IMR-90 (cell line): Measurements from ENCODE around the gene WNT9B. TPM values are rescaled to one million over a fixed set of nuclear protein-coding genes. Genes with fewer than 3 reads are reported as not detected.
A peak's percentile ranks its signal among the peaks of the same experiment; 100 is the strongest.

ENCODE experiments used
- ATAC-seq: fragments of 200-7000 bp; cut with Tn5 transposase; 2 replicates; pipeline ENCODE4 v1.9.1; 2020; ENCODE audit warnings: low read depth, mild to moderate bottlenecking, moderate library complexity
- BruUV-seq: library from RNA; stranded (reverse); fragments of 400-500 nt; replicated peaks from 2 replicates; lab custom pipeline; 2021; lab: Mats Ljungman, UMichigan
- CTCF ChIA-PET: fragments of 300-600 bp; formaldehyde crosslinking; extraction: SDS; loops from one replicate; lab custom pipeline; 2021; ENCODE audit warnings: antibody characterized with exemption; lab: Yijun Ruan, JAX
- POLR2A ChIA-PET: fragments of 300-600 bp; sonication (Branson Sonifier 250); formaldehyde crosslinking; loops from one replicate; lab custom pipeline; 2022; ENCODE audit warnings: antibody characterized with exemption; ENCODE audit not compliant: unreplicated experiment; lab: Charles Lee
- DNase-seq: peaks from one replicate; pipeline ENCODE4 v3.0.0; 2013
- H2AFZ ChIP-seq: replicated peaks from 2 replicates; pipeline ENCODE3; 2013; ENCODE audit warnings: low read length, mild to moderate bottlenecking; ENCODE audit not compliant: poor library complexity
- H2AK5ac ChIP-seq: 2 replicates; pipeline ENCODE4 v1.6.1; 2013; ENCODE audit warnings: low read depth, low read length, inconsistent platforms
- H2AK9ac ChIP-seq: replicated peaks from 2 replicates; pipeline ENCODE3; 2013; ENCODE audit warnings: mild to moderate bottlenecking, low read depth, low read length, moderate library complexity; ENCODE audit not compliant: poor library complexity
- H2BK120ac ChIP-seq: 2 replicates; pipeline ENCODE4 v1.6.1; 2013; ENCODE audit warnings: low read depth, low read length, inconsistent platforms
- H2BK15ac ChIP-seq: 3 replicates; pipeline ENCODE4 v1.6.1; 2013; ENCODE audit warnings: low read depth, low read length, inconsistent platforms
- H2BK20ac ChIP-seq: 2 replicates; pipeline ENCODE4 v1.6.1; 2013; ENCODE audit warnings: low read depth, mild to moderate bottlenecking, inconsistent platforms, low read length, moderate library complexity
- H2BK5ac ChIP-seq: 2 replicates; pipeline ENCODE4 v1.6.1; 2013; ENCODE audit warnings: mild to moderate bottlenecking, low read depth, low read length, inconsistent platforms; ENCODE audit not compliant: poor library complexity, severe bottlenecking
- H3K14ac ChIP-seq: replicated peaks from 2 replicates; pipeline ENCODE4 v1.6.1; 2013; ENCODE audit warnings: low read depth, low read length, inconsistent platforms
- H3K18ac ChIP-seq: 2 replicates; pipeline ENCODE4 v1.6.1; 2013; ENCODE audit warnings: low read depth, low read length, control low read depth
- H3K23ac ChIP-seq: 2 replicates; pipeline ENCODE4 v1.6.1; 2013; ENCODE audit warnings: low read depth, low read length, inconsistent platforms
- H3K27ac ChIP-seq: 2 replicates; pipeline ENCODE4 v1.5.1; 2013; ENCODE audit warnings: mild to moderate bottlenecking, control low read depth, low read length; ENCODE audit not compliant: insufficient read depth
- H3K27me3 ChIP-seq: 2 replicates; pipeline ENCODE4 v1.6.1; 2013; ENCODE audit warnings: low read length; ENCODE audit not compliant: control insufficient read depth, insufficient read depth
- H3K36me3 ChIP-seq: 2 replicates; pipeline ENCODE4 v1.6.1; 2013; ENCODE audit warnings: low read length, mixed read lengths; ENCODE audit not compliant: control insufficient read depth, insufficient read depth
- H3K4ac ChIP-seq: 2 replicates; pipeline ENCODE4 v1.6.1; 2013; ENCODE audit warnings: low read depth, low read length, inconsistent platforms
- H3K4me1 ChIP-seq: 2 replicates; pipeline ENCODE4 v1.6.1; 2013; ENCODE audit warnings: low read length, mixed read lengths; ENCODE audit not compliant: control insufficient read depth, insufficient read depth
- H3K4me2 ChIP-seq: 2 replicates; pipeline ENCODE4 v1.6.1; 2013; ENCODE audit warnings: low read depth, mild to moderate bottlenecking, control low read depth, low read length, moderate library complexity
- H3K4me3 ChIP-seq: 2 replicates; pipeline ENCODE4 v1.5.1; 2013; ENCODE audit warnings: low read depth, mild to moderate bottlenecking, control low read depth, low read length, moderate library complexity; ENCODE audit not compliant: insufficient read depth
- H3K56ac ChIP-seq: 2 replicates; pipeline ENCODE4 v1.6.1; 2013; ENCODE audit warnings: low read length, inconsistent platforms; ENCODE audit not compliant: insufficient read depth; ENCODE audit errors: extremely low read depth
- H3K79me1 ChIP-seq, 2 experiments: 2 replicates each; pipeline ENCODE4 v1.6.1; 2013; ENCODE audit warnings: low read length in 2 of 2, inconsistent platforms in 1 of 2, low read depth in 1 of 2
- H3K9ac ChIP-seq: 2 replicates; pipeline ENCODE4 v1.6.1; 2013; ENCODE audit warnings: low read depth, low read length, control low read depth
- H3K9me1 ChIP-seq: 2 replicates; pipeline ENCODE4 v1.6.1; 2013; ENCODE audit warnings: low read length, inconsistent platforms; ENCODE audit not compliant: insufficient read depth
- H3K9me3 ChIP-seq: 2 replicates; pipeline ENCODE4 v1.6.1; 2013; ENCODE audit warnings: low read length; ENCODE audit not compliant: control insufficient read depth, insufficient read depth
- H4K20me1 ChIP-seq: 2 replicates; pipeline ENCODE4 v1.6.1; 2013; ENCODE audit warnings: low read length, inconsistent platforms; ENCODE audit not compliant: insufficient read depth
- H4K5ac ChIP-seq: 2 replicates; pipeline ENCODE4 v1.6.1; 2013; ENCODE audit warnings: mild to moderate bottlenecking, low read depth, low read length, control low read depth
- H4K8ac ChIP-seq, 2 experiments: 2 replicates each; pipeline ENCODE4 v1.6.1; 2013; ENCODE audit warnings: low read depth in 2 of 2, low read length in 2 of 2, control low read depth in 1 of 2, inconsistent platforms in 1 of 2
- H4K91ac ChIP-seq: 2 replicates; pipeline ENCODE4 v1.6.1; 2013; ENCODE audit warnings: low read depth, low read length, inconsistent platforms; ENCODE audit not compliant: insufficient read depth
- BHLHE40 ChIP-seq: fragments of 150-350 bp; IDR thresholded peaks from 2 replicates; pipeline ENCODE4 v1.6.1; 2016; ENCODE audit warnings: mild to moderate bottlenecking, low read depth, low read length
- CEBPB ChIP-seq: IDR thresholded peaks from 2 replicates; pipeline ENCODE4 v1.6.1; 2012; ENCODE audit warnings: low read depth, low read length, improper control_type of control experiment
- CHD1 ChIP-seq: IDR thresholded peaks from 2 replicates; pipeline ENCODE4 v1.6.1; 2012; ENCODE audit warnings: low read depth, low read length, improper control_type of control experiment
- FOS ChIP-seq: fragments of 150-350 bp; IDR thresholded peaks from 2 replicates; pipeline ENCODE4 v1.6.1; 2016; ENCODE audit warnings: low read depth, low read length
- MAZ ChIP-seq: IDR thresholded peaks from 2 replicates; pipeline ENCODE4 v1.6.1; 2012; ENCODE audit warnings: low read depth, mild to moderate bottlenecking, low read length, improper control_type of control experiment, moderate library complexity, borderline replicate concordance
- MXI1 ChIP-seq: IDR thresholded peaks from 2 replicates; pipeline ENCODE4 v1.6.1; 2012; ENCODE audit warnings: low read depth, mild to moderate bottlenecking, low read length, moderate library complexity, borderline replicate concordance
- NFE2L2 ChIP-seq: fragments of 150-350 bp; IDR thresholded peaks from 2 replicates; pipeline ENCODE4 v1.6.1; 2016; ENCODE audit warnings: low read depth, mild to moderate bottlenecking, low read length
- POLR2A ChIP-seq: IDR thresholded peaks from 2 replicates; pipeline ENCODE4 v1.6.1; 2012; ENCODE audit warnings: mild to moderate bottlenecking, low read depth, low read length
- RAD21 ChIP-seq: IDR thresholded peaks from 2 replicates; pipeline ENCODE4 v1.6.1; 2012; ENCODE audit warnings: low read length, improper control_type of control experiment
- RCOR1 ChIP-seq: IDR thresholded peaks from 2 replicates; pipeline ENCODE4 v1.6.1; 2012; ENCODE audit warnings: mild to moderate bottlenecking, low read length, improper control_type of control experiment; ENCODE audit not compliant: insufficient replicate concordance
- RFX5 ChIP-seq: IDR thresholded peaks from 2 replicates; pipeline ENCODE4 v1.8.0; 2012; ENCODE audit warnings: low read depth, mild to moderate bottlenecking, low read length, moderate library complexity
- SMC3 ChIP-seq: fragments of 150-350 bp; IDR thresholded peaks from 2 replicates; pipeline ENCODE4 v1.6.1; 2016; ENCODE audit warnings: low read depth, mild to moderate bottlenecking, antibody characterized with exemption, low read length, moderate library complexity
- WGBS, 2 experiments: methylation state at CpG; one replicate each; pipeline versions ENCODE4 v1.1.5 to v1.1.7; 2013; ENCODE audit warnings: missing lambda C conversion rate in 2 of 2; ENCODE audit not compliant: insufficient read length in 1 of 2; ENCODE audit errors: extremely low coverage in 2 of 2; 5-methylcytosine and 5-hydroxymethylcytosine counted together
- dilution Hi-C: fragments of 300-500 bp; cut with HindIII; formaldehyde crosslinking; loops from one replicate; pipeline ENCODE4 v1.14.3; 2018; ENCODE audit warnings: low sequenced_read_pairs; ENCODE audit not compliant: unreplicated experiment
- in situ Hi-C: fragments of 300-500 bp; cut with MboI; formaldehyde crosslinking; loops from 3 replicates; pipeline ENCODE4 v1.14.3; 2019; ENCODE audit warnings: low sequenced_read_pairs, inconsistent platforms, mixed read lengths
- intact Hi-C: fragments of 100-400 bp; cut with micrococcal nuclease; formaldehyde crosslinking; loops from 2 replicates; pipeline ENCODE4 v1.10.0; 2022
- polyA plus RNA-seq, 3 experiments: library from polyadenylated mRNA; depleted of rRNA; stranded (reverse); fragments of >200 nt; gene quantifications; 2 replicates each; pipeline ENCODE4 v1.2.3, GENCODE V29; 2012; ENCODE audit warnings: low replicate concordance in 1 of 3
- total RNA-seq: library from RNA; depleted of rRNA; stranded (reverse); fragments of >200 nt; gene quantifications from 2 replicates; pipeline ENCODE4 v1.2.3, GENCODE V29; 2012
- TF ChIP-seq, protein P1 (sequence below): fragments of 150-350 bp; IDR thresholded peaks from 2 replicates; pipeline ENCODE4 v1.6.1; 2016; ENCODE audit warnings: low read depth, mild to moderate bottlenecking, low read length, moderate library complexity, borderline replicate concordance
- TF ChIP-seq, protein P2 (sequence below): fragments of 150-350 bp; IDR thresholded peaks from 2 replicates; pipeline ENCODE4 v1.6.1; 2017; ENCODE audit warnings: mild to moderate bottlenecking, antibody characterized with exemption, low read length, low read depth
- TF ChIP-seq, protein P3 (sequence below): conservative IDR thresholded peaks from 2 replicates; pipeline ENCODE4 v1.5.1; 2012; ENCODE audit warnings: mild to moderate bottlenecking, low read depth, low read length, improper control_type of control experiment

WNT9B gene
- total and polyA plus RNA-seq, 2 of the 4 experiments (the other 2 are of a cell fraction): not detected

DNA sequence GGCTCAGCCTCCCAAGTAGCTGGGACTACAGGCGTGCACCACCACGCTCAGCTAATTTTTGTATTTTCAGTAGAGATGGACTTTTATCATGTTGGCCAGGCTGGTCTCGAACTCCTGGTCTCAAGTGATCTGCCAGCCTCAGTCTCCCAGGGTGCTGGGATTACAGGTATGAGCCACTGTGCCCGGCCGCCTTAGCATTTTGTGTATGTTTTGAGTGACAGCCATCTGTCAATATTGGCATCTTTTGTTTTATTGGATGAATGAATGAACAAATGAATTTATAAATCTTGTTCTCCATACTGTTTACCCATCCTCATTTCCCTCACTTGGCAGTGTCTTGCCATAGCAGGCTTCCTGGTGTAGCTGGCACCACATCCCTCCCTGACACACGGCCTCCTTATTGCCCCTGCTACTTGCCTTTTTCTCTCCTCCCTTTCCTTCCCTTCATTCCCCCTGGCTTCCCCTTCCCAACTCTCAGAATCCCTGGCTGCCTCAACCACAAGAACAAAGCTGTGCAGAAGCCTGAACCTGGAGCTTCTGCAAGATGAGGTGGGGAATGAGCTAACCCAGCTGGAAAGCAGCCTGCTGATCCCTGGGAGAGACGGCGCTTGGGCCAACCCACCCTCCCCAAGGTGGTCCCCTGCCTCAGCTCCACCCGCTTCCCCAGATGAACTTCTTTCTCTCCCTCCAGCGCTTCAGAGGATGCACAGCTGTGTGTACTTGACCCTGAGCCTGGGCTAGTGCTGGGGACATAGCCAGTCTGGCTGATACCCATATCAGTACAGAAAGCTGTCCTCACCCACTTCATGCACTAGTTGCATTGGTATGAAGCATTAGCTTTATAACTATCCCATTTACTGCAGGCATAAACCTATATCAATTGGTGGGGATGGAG lies 34.3 kb downstream of the WNT9B start:
- H3K27me3 ChIP-seq: peaks cover 58% of the 10 kb centered on the region
- H3K9me3 ChIP-seq: no peaks in the 10 kb centered on the region
- no peak overlapping the region for H4K91ac ChIP-seq
- CTCF ChIA-PET: interaction anchor here (0.7 kb wide), 1 partner anchor 26 kb away, joined by 4 read pairs; no protein-coding TSS in a partner anchor
- no peak overlapping the region for H2BK20ac ChIP-seq
- no peak overlapping the region for H3K56ac ChIP-seq
- no peak overlapping the region for H2BK5ac ChIP-seq
- no peaks in the 10 kb centered on the region for H4K20me1 ChIP-seq
- ATAC-seq: no peak
- intact Hi-C loops (no loop called here), dilution Hi-C loops (no loop called here), in situ Hi-C loops (no loop called here)
- no peak overlapping the region for H3K4me3 ChIP-seq
- no TSS peak for BruUV-seq
- POLR2A ChIA-PET: no interaction called here
- no peak overlapping the region for H4K8ac ChIP-seq
- no peaks in the 10 kb centered on the region for H3K79me1 ChIP-seq
- H3K14ac ChIP-seq: no peak overlapping the region
- no peak overlapping the region for H4K5ac ChIP-seq
- H3K4me2 ChIP-seq: no peak overlapping the region
- DNase-seq: no peak
- peak overlapping the region; percentile 70 for H2AFZ ChIP-seq
- H3K9ac ChIP-seq: no peak overlapping the region
- no peak overlapping the region for H2BK15ac ChIP-seq
- no peak overlapping the region for H2BK120ac ChIP-seq
- no peaks in the 10 kb centered on the region for H3K36me3 ChIP-seq
- no peaks in the 10 kb centered on the region for H3K4me1 ChIP-seq
- no peak overlapping the region for H2AK5ac ChIP-seq
- no peak overlapping the region for H2AK9ac ChIP-seq
- H3K18ac ChIP-seq: no peak overlapping the region
- WGBS, 2 experiments: 57% methylated on average over 2 of the region's 10 CpGs; no CpG with 5 or more reads in 1 of the 2 experiments
- H3K27ac ChIP-seq: no peak overlapping the region
- H3K4ac ChIP-seq: no peak overlapping the region
- H3K9me1 ChIP-seq: no peaks in the 10 kb centered on the region
- H3K23ac ChIP-seq: no peak overlapping the region
- TF ChIP-seq POLR2A: no peak
- TF ChIP-seq, protein P1, sequence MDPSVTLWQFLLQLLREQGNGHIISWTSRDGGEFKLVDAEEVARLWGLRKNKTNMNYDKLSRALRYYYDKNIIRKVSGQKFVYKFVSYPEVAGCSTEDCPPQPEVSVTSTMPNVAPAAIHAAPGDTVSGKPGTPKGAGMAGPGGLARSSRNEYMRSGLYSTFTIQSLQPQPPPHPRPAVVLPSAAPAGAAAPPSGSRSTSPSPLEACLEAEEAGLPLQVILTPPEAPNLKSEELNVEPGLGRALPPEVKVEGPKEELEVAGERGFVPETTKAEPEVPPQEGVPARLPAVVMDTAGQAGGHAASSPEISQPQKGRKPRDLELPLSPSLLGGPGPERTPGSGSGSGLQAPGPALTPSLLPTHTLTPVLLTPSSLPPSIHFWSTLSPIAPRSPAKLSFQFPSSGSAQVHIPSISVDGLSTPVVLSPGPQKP: no peak
- no peak for TF ChIP-seq SMC3
- TF ChIP-seq NFE2L2: no peak
- no peak for TF ChIP-seq MXI1
- TF ChIP-seq, protein P2, sequence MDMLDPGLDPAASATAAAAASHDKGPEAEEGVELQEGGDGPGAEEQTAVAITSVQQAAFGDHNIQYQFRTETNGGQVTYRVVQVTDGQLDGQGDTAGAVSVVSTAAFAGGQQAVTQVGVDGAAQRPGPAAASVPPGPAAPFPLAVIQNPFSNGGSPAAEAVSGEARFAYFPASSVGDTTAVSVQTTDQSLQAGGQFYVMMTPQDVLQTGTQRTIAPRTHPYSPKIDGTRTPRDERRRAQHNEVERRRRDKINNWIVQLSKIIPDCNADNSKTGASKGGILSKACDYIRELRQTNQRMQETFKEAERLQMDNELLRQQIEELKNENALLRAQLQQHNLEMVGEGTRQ: no peak
- no peak for TF ChIP-seq FOS
- TF ChIP-seq BHLHE40: no peak
- no peak for TF ChIP-seq CHD1
- no peak for TF ChIP-seq MAZ
- TF ChIP-seq RAD21: no peak
- TF ChIP-seq CEBPB: no peak
- TF ChIP-seq RFX5: no peak
- TF ChIP-seq, protein P3, sequence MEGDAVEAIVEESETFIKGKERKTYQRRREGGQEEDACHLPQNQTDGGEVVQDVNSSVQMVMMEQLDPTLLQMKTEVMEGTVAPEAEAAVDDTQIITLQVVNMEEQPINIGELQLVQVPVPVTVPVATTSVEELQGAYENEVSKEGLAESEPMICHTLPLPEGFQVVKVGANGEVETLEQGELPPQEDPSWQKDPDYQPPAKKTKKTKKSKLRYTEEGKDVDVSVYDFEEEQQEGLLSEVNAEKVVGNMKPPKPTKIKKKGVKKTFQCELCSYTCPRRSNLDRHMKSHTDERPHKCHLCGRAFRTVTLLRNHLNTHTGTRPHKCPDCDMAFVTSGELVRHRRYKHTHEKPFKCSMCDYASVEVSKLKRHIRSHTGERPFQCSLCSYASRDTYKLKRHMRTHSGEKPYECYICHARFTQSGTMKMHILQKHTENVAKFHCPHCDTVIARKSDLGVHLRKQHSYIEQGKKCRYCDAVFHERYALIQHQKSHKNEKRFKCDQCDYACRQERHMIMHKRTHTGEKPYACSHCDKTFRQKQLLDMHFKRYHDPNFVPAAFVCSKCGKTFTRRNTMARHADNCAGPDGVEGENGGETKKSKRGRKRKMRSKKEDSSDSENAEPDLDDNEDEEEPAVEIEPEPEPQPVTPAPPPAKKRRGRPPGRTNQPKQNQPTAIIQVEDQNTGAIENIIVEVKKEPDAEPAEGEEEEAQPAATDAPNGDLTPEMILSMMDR: no peak
- TF ChIP-seq RCOR1: no peak
